IPS-18c (cell line): Measurements from ENCODE around the gene METRNL.
"Not testable (repeated sequence)": the region's sequence is repeated elsewhere in the genome, so short reads cannot be mapped to it uniquely, and the experiment has no call there.

Source experiments
- H3K4me3 ChIP-seq: 2 replicates; pipeline ENCODE4 v1.7.0; 2013; ENCODE audit warnings: low read depth, mild to moderate bottlenecking, low read length, moderate library complexity; ENCODE audit not compliant: insufficient read depth
- H3K9me3 ChIP-seq: one replicate; pipeline ENCODE4 v1.6.1; 2013; ENCODE audit warnings: mild to moderate bottlenecking, low read length, moderate library complexity; ENCODE audit not compliant: control insufficient read depth, insufficient read depth

METRNL gene

GRCh38 chr17:83047818-83048475, 31.5 kb upstream of the METRNL start:
- not testable (repeated sequence) for H3K9me3 ChIP-seq, H3K4me3 ChIP-seq

- Histone ChIP-seq H3K9me3 (peaks cover 2% of the 10 kb centered on the region), H3K4me3 (peak overlapping the region; percentile 77)
Observed at GRCh38 chr17:83050651-83051395, 28.6 kb upstream of the METRNL start.

- peak overlapping the region; percentile 77 for H3K4me3 ChIP-seq
- H3K9me3 ChIP-seq, result no peaks in the 10 kb centered on the region
Observed at GRCh38 chr17:83051396-83052240, 27.8 kb upstream of the METRNL start.

- H3K4me3 ChIP-seq, result peak overlapping the region; percentile 57
- H3K9me3 ChIP-seq, result no peaks in the 10 kb centered on the region
Observed at GRCh38 chr17:83052241-83052564, 27.2 kb upstream of the METRNL start.

- no peak overlapping the region for H3K4me3 ChIP-seq
- H3K9me3 ChIP-seq, result no peaks in the 10 kb centered on the region
Observed at GRCh38 chr17:83053021-83053681, 26.3 kb upstream of the METRNL start.

GRCh38 chr17:83053739-83054451, 25.5 kb upstream of the METRNL start:
- no peak overlapping the region for H3K4me3 ChIP-seq
- H3K9me3 ChIP-seq, result no peaks in the 10 kb centered on the region

GRCh38 chr17:83054518-83055125, 24.8 kb upstream of the METRNL start:
- Histone ChIP-seq H3K4me3 (no peak overlapping the region), H3K9me3 (no peaks in the 10 kb centered on the region)

- H3K4me3 ChIP-seq, H3K9me3 ChIP-seq: not testable (repeated sequence)
Observed at GRCh38 chr17:83055176-83055575, 24.2 kb upstream of the METRNL start.

GRCh38 chr17:83055911-83056582, 23.4 kb upstream of the METRNL start:
- Histone ChIP-seq H3K4me3 (no peak overlapping the region), H3K9me3 (no peaks in the 10 kb centered on the region)

GRCh38 chr17:83056583-83057396, 22.6 kb upstream of the METRNL start:
- Histone ChIP-seq H3K4me3 (no peak overlapping the region), H3K9me3 (no peaks in the 10 kb centered on the region)

- Histone ChIP-seq H3K9me3 (no peaks in the 10 kb centered on the region), H3K4me3 (no peak overlapping the region)
Observed at GRCh38 chr17:83057397-83057761, 22.0 kb upstream of the METRNL start.

- no peak overlapping the region for H3K4me3 ChIP-seq
- H3K9me3 ChIP-seq, result no peaks in the 10 kb centered on the region
Observed at GRCh38 chr17:83057793-83058265, 21.6 kb upstream of the METRNL start.

- H3K9me3 ChIP-seq, result no peaks in the 10 kb centered on the region
- H3K4me3 ChIP-seq, result no peak overlapping the region
Observed at GRCh38 chr17:83058266-83058798, 21.1 kb upstream of the METRNL start.

GRCh38 chr17:83061586-83061985, 17.8 kb upstream of the METRNL start:
- H3K9me3 ChIP-seq, result no peaks in the 10 kb centered on the region
- H3K4me3 ChIP-seq, result no peak overlapping the region
